WI38 (cell line): ENCODE data around the gene ERAL1.

Experiments
- H3K4me3 ChIP-seq: 2 replicates; pipeline ENCODE4 v1.5.1; 2011; ENCODE audit warnings: low read depth, mild to moderate bottlenecking, control low read depth, low read length
- CTCF ChIP-seq: IDR thresholded peaks from 2 replicates; pipeline ENCODE4 v1.5.1; 2012; ENCODE audit warnings: low read depth, mild to moderate bottlenecking, control low read depth, low read length

The ERAL1 gene

GRCh38 chr17:28910534-28910933 is 55.7 kb downstream of the ERAL1 start:
- no peak for TF ChIP-seq CTCF
- no peak overlapping the region for H3K4me3 ChIP-seq
